ENCODE measurements around the gene RPTOR. TPM values are rescaled to one million over a fixed set of nuclear protein-coding genes. Genes with fewer than 3 reads are reported as not detected.

RPTOR gene
- total and polyA plus RNA-seq, 4 donors: 12.4 to 46.1 (median 29.7) TPM

DNA sequence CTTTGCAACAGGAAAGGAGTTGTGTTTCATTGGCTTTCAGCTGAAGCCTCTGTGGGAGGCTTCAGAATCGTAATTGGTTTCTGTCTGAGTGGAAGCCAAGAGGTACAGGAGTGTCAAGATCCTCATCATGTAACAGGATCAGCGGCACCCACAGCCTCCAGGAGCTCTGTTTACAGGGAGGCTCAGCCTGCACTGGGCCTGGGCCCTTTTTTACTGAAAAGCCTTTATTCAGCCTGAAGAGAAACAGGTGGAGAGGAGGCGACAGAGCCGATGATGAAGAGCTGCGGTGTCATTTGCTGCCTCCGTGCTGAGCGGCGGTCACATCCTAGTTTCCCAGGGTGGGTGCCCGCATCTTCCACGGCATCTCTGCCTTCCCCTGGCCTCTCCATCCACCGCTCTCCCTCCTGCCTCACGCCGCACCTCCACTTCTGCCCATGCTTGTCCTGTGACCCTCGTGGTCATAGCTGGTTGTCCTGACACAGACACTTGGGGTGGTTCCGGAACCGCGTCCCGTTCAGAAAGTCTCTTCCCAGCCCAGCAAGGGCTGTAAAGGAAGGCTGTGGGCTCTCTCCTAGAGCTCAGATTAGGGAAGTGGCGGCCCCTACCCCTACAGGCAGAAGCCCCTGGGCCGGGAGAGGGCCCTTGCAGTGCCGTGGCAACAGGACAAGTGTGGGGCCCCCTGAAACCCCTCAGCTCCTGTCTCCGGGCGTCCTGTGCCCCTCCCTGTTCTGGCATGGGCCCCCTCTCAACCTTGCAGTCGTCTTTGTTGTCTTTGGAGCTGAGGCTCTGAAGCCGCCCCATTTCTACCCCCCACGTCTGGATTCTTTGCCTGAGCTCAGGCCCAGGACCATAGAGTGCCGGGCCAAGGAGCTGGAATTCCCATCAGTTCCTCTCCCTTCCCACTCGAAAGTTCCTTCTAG is 393.1 kb downstream of the RPTOR start:
- H3K9ac ChIP-seq (ENCODE audit: insufficient read depth in 1 of 2, low read length in 2 of 2): no peak overlapping the region
- 77 to 82% methylated on average over 28 of the region's 28 CpGs for WGBS, 2 donors
- TF ChIP-seq CTCF (IDR thresholded peaks at IDR 0.05; ENCODE audit: control extremely low read depth, extremely low read depth): no peak
- H3K4me3 ChIP-seq: no peak overlapping the region
- no peaks in the 10 kb centered on the region for H3K27me3 ChIP-seq (ENCODE audit: control insufficient read depth in 3 of 3, insufficient read depth in 3 of 3, low read length in 2 of 3)
- peaks cover 0 to 36% (median 9%) of the 10 kb centered on the region in 5 donors for H3K4me1 ChIP-seq (ENCODE audit: control insufficient read depth in 5 of 5, insufficient read depth in 5 of 5, low read length in 5 of 5)
- H3K9me3 ChIP-seq (ENCODE audit: control insufficient read depth in 4 of 4, insufficient read depth in 3 of 4, low read length in 3 of 4): no peaks in the 10 kb centered on the region
- H3K36me3 ChIP-seq (ENCODE audit: control insufficient read depth in 4 of 4, insufficient read depth in 4 of 4, low read length in 4 of 4): peaks cover 0 to 10% (median 4%) of the 10 kb centered on the region in 4 donors
- no peak overlapping the region for H3K27ac ChIP-seq (ENCODE audit: low read depth in 1 of 2, low read length in 1 of 2)
- ATAC-seq (ENCODE audit: insufficient read depth, low FRiP score) (no peak), DNase-seq (no peak)

DNA sequence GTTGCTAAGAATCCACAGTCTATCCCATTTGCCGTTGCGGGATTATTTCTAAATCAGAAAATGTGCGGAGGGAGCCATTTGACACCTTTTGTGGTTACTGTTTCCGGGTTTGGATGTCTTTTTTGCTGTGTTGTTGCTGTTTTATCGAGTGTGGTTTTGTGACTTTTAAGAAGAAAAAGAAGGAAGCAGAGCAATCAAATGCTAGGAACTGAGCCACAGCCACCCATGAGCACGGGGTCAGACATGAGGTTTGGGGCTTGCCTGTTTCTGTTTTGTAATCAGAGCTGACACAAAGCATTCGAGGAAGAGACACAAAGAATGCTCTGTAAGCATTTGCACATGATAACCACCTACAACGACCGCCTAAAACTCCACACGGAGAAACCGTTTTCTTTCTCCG is 393.9 kb downstream of the RPTOR start:
- no peaks in the 10 kb centered on the region for H3K9me3 ChIP-seq (ENCODE audit: control insufficient read depth in 4 of 4, insufficient read depth in 3 of 4, low read length in 3 of 4)
- no peak for TF ChIP-seq CTCF (IDR thresholded peaks at IDR 0.05; ENCODE audit: control extremely low read depth, extremely low read depth)
- 53 to 68% methylated on average over 12 of the region's 12 CpGs for WGBS, 2 donors

GRCh38 chr17:80939151-80940145 is 394.8 kb downstream of the RPTOR start:
- no peak for ATAC-seq (ENCODE audit: insufficient read depth, low FRiP score)
- 95 to 97% methylated on average over 27 of the region's 27 CpGs for WGBS, 2 donors
- Histone ChIP-seq H3K27me3 (ENCODE audit: control insufficient read depth in 3 of 3, insufficient read depth in 3 of 3, low read length in 2 of 3) (no peaks in the 10 kb centered on the region), H3K36me3 (ENCODE audit: control insufficient read depth in 4 of 4, insufficient read depth in 4 of 4, low read length in 4 of 4) (peaks cover 0 to 10% (median 4%) of the 10 kb centered on the region in 4 donors), H3K4me1 (ENCODE audit: control insufficient read depth in 5 of 5, insufficient read depth in 5 of 5, low read length in 5 of 5) (peaks cover 0 to 48% (median 16%) of the 10 kb centered on the region in 5 donors), H3K9ac (ENCODE audit: insufficient read depth in 1 of 2, low read length in 2 of 2) (no peak overlapping the region), H3K4me3 (no peak overlapping the region), H3K9me3 (ENCODE audit: control insufficient read depth in 4 of 4, insufficient read depth in 3 of 4, low read length in 3 of 4) (no peaks in the 10 kb centered on the region), H3K27ac (ENCODE audit: low read depth in 1 of 2, low read length in 1 of 2) (no peak overlapping the region)
- no peak for TF ChIP-seq CTCF (IDR thresholded peaks at IDR 0.05; ENCODE audit: control extremely low read depth, extremely low read depth)
- no peak for DNase-seq

More for the DNA sequence above, 393.9 kb downstream of the RPTOR start:
- ATAC-seq (ENCODE audit: insufficient read depth, low FRiP score) (no peak), DNase-seq (peak in 1 of 3 donors; percentile 53)
- H3K9ac ChIP-seq (ENCODE audit: insufficient read depth in 1 of 2, low read length in 2 of 2): no peak overlapping the region
- H3K4me3 ChIP-seq: no peak overlapping the region
- H3K27ac ChIP-seq (ENCODE audit: low read depth in 1 of 2, low read length in 1 of 2): no peak overlapping the region
- H3K36me3 ChIP-seq (ENCODE audit: control insufficient read depth in 4 of 4, insufficient read depth in 4 of 4, low read length in 4 of 4): peaks cover 0 to 10% (median 4%) of the 10 kb centered on the region in 4 donors
- peaks cover 0 to 44% (median 16%) of the 10 kb centered on the region in 5 donors for H3K4me1 ChIP-seq (ENCODE audit: control insufficient read depth in 5 of 5, insufficient read depth in 5 of 5, low read length in 5 of 5)
- H3K27me3 ChIP-seq (ENCODE audit: control insufficient read depth in 3 of 3, insufficient read depth in 3 of 3, low read length in 2 of 3): no peaks in the 10 kb centered on the region

All from lung (tissue), 12 donors.